ENCODE results near the gene ACE. TPM values are rescaled to one million over a fixed set of nuclear protein-coding genes. Genes with fewer than 3 reads are reported as not detected.
A peak's percentile ranks its signal among the peaks of the same experiment; 100 is the strongest.

Gene ACE
- total and polyA plus RNA-seq, 3 experiments from 2014 or later = 4.6 to 5.5 (median 4.7) TPM

DNA sequence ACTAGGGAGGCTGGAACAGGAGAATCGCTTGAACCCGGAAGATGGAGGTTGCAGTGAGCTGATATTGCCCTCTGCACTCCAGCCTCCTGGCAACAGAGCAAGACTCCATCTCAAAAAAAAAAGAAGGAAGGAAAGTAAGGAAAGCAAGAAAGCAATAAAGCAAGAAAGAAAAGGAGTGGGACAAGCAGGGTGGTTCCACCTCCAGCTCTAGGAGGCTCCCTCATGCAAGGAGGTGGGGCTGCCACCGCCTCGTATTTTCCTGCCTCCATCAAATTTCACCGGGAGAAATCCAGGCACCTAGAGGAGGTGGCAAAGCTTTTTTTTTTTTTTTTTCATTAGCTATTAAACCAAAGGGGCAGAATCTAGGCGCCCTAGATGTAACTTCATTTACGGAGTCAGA lies 31.8 kb upstream of the ACE start:
- Mint-ChIP-seq H3K4me3 (peak overlapping the region; percentile 74 to 98 (median 84)), H3K4me1 (peaks cover 34 to 65% (median 40%) of the 10 kb centered on the region in 3 donors), H3K27ac (peak overlapping the region; percentile 77 to 99 (median 96)), H3K27me3 (peaks cover 0 to 4% of the 10 kb centered on the region in 2 donors), H3K36me3 (peaks cover 0 to 2% (median 0%) of the 10 kb centered on the region in 3 donors), H3K9me3 (no peaks in the 10 kb centered on the region)
- peak overlapping the region; percentile 87 for H3K27ac ChIP-seq (ENCODE audit: low read depth, low read length)
- peaks cover 26% of the 10 kb centered on the region for H3K4me1 ChIP-seq (ENCODE audit: insufficient read depth, low read length)
- no peaks in the 10 kb centered on the region for H3K27me3 ChIP-seq (ENCODE audit: insufficient read depth, low read length, poor library complexity, severe bottlenecking)
- H3K9me3 ChIP-seq (ENCODE audit: low read length) = no peaks in the 10 kb centered on the region
- ChIA-PET CTCF (interaction anchor here (0.6 to 7.3 kb wide), 10 partner anchors 9 to 166 kb away, joined by 3 to 60 read pairs (median 10); partner anchors contain the start of gene ACE), POLR2A (interaction anchor here (0.8 to 3.1 kb wide), 4 partner anchors 9 to 32 kb away, joined by 3 to 19 read pairs (median 8); partner anchors contain the start of gene ACE)
- no peak for DNase-seq
- no peaks in the 10 kb centered on the region for H3K36me3 ChIP-seq (ENCODE audit: insufficient read depth, low read length)
- H3K4me3 ChIP-seq (ENCODE audit: low read length) = peak overlapping the region; percentile 51

DNA sequence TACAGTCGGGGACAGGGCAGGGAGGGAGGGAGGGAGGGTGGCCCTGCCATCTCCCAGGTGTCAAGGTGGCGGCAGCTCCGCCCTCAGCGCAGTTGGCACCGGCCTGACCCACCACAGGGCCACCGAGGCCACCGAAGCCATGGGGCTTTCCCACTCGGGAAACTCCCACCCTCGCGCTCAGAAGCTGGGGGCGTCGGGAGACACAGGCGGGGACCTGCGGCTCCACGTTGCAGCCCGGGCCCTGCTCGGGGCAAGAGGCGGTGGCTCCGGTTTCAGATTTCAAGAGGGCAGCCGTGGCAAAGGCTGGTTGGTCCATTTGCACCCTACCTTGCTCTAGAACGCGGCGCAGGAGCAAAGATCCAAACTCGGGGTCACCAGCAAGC lies 31.3 kb upstream of the ACE start:
- Mint-ChIP-seq H3K4me1 (peaks cover 29 to 65% (median 40%) of the 10 kb centered on the region in 3 donors), H3K27ac (peak overlapping the region; percentile 77 to 99 (median 96)), H3K4me3 (peak overlapping the region; percentile 74 to 98 (median 84)), H3K9me3 (no peaks in the 10 kb centered on the region), H3K27me3 (peaks cover 0 to 4% of the 10 kb centered on the region in 2 donors), H3K36me3 (peaks cover 0 to 2% (median 0%) of the 10 kb centered on the region in 3 donors)
- no peaks in the 10 kb centered on the region for H3K27me3 ChIP-seq (ENCODE audit: insufficient read depth, low read length, poor library complexity, severe bottlenecking)
- H3K4me3 ChIP-seq (ENCODE audit: low read length) = peak overlapping the region; percentile 51
- no peaks in the 10 kb centered on the region for H3K9me3 ChIP-seq (ENCODE audit: low read length)
- ChIA-PET CTCF (interaction anchor here (0.6 to 7.3 kb wide), 9 partner anchors 8 to 166 kb away, joined by 3 to 60 read pairs (median 18); partner anchors contain the start of gene ACE), POLR2A (interaction anchor here (0.8 to 3.1 kb wide), 4 partner anchors 9 to 32 kb away, joined by 3 to 19 read pairs (median 8); partner anchors contain the start of gene ACE)
- H3K36me3 ChIP-seq (ENCODE audit: insufficient read depth, low read length) = no peaks in the 10 kb centered on the region
- peak; percentile 40 to 82 (median 76) for DNase-seq
- peak overlapping the region; percentile 87 for H3K27ac ChIP-seq (ENCODE audit: low read depth, low read length)
- peaks cover 21% of the 10 kb centered on the region for H3K4me1 ChIP-seq (ENCODE audit: insufficient read depth, low read length)

DNA sequence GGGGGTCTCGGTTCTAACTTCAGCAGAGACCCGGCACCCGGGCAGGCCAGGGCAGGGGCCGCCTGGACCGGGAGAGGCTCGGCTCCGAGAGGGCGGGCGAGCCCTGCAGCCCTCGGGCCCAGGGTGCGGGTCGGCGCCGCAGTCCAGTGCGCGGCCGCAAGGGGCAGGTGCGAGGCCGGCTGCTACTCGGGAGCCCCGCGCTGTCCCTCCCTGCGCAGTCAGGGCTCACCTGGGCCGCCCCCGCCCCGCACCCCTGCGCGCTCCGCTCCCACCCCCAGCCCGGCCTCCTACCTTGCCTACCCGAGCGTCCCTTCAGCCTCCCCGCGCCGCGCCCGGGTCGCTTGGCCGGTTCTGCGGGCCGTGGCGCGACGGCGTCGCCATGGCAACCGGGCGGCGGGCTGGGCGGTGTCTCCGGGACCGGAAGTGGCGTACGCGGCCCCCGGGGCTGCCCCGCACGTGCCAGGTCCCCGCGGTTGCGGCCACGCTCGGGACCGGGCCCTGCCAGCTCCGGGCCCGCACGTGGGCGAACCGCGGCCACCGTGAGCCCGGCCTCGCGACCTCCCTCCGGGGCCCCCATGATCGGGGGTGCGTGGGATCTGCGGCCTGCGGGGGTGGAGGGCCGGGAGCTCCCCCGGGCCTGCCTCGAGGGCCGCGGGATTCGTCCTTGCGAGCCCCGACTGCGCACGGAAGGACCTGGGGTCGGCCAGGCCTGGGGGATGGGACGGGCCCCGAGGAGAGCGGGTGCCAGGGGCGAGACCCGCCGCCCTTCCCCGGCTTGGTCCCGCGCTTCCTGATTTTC lies 30.7 kb upstream of the ACE start, which contains the start of gene CYB561:
Gene CYB561 (minus strand): TSS at position 353 of the 799 bp plus-strand sequence. CDS start 8,759 bp downstream, outside the sequence.
- peak; percentile 59 to 86 (median 75) for DNase-seq
- peaks cover 20% of the 10 kb centered on the region for H3K4me1 ChIP-seq (ENCODE audit: insufficient read depth, low read length)
- peaks cover 23 to 61% (median 35%) of the 10 kb centered on the region in 3 donors for H3K4me1 Mint-ChIP-seq
- H3K9me3 Mint-ChIP-seq = no peaks in the 10 kb centered on the region
- no peaks in the 10 kb centered on the region for H3K36me3 ChIP-seq (ENCODE audit: insufficient read depth, low read length)
- no peaks in the 10 kb centered on the region for H3K9me3 ChIP-seq (ENCODE audit: low read length)
- peak within 1 kb of the TSS; percentile 65 for H3K4me3 ChIP-seq (ENCODE audit: low read length)
- ChIA-PET POLR2A (interaction anchor here (1.7 to 3.1 kb wide), 3 partner anchors 11 to 31 kb away, joined by 6 to 19 read pairs (median 7); partner anchors contain the start of gene ACE), CTCF (interaction anchor here (1.1 to 7.2 kb wide), 8 partner anchors 11 to 389 kb away, joined by 3 to 60 read pairs (median 9); partner anchors contain the start of gene ACE)
- H3K4me3 Mint-ChIP-seq = peak within 1 kb of the TSS; percentile 82 to 98 (median 84)
- peak within 1 kb of the TSS; percentile 87 for H3K27ac ChIP-seq (ENCODE audit: low read depth, low read length)
- no peaks in the 10 kb centered on the region for H3K27me3 ChIP-seq (ENCODE audit: insufficient read depth, low read length, poor library complexity, severe bottlenecking)
- H3K27ac Mint-ChIP-seq = peak within 1 kb of the TSS; percentile 90 to 99 (median 96)
- H3K36me3 Mint-ChIP-seq = peaks cover 0 to 2% (median 0%) of the 10 kb centered on the region in 3 donors
- peaks cover 0 to 4% of the 10 kb centered on the region in 2 donors for H3K27me3 Mint-ChIP-seq

DNA sequence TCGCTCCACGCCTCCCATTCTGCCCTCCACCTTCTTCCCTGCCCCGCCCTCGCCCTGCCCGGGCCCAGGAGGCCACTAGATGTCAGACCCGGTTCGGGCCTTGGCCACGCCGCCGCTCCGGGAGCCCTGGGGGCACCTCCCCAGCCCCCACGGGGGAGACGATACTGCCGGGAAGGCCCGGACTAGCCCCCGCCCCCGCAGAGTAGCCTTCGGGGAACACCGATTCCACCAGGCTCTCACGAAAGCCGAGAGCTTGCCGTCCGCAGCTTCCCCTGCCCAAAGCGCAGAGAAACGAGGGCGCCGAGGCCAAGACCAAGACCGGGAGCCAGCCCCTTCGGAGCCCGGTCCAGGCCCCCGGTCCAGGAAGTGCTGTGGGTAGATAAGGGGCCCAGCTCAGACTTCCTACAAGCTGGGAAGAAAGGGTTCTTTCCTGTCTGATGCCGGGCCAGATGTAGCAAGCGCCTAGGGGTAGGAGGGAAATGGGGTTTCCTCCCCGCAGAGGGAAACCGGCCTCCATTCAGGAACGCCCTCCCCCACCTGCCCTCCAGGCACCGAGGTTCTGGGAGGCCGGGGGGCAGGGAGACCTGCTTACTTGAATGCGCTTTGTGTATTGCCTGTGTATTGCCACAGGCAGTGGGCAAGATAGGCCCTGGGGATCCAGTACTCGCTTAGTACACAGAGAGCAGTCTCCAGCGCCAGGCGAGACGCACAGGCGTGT lies 29.9 kb upstream of the ACE start:
- peaks cover 23 to 56% (median 35%) of the 10 kb centered on the region in 3 donors for H3K4me1 Mint-ChIP-seq
- H3K27ac ChIP-seq (ENCODE audit: low read depth, low read length) = peak overlapping the region; percentile 87
- H3K27me3 Mint-ChIP-seq = peaks cover 0 to 4% of the 10 kb centered on the region in 2 donors
- peak overlapping the region; percentile 71 to 86 (median 79) for H3K4me3 Mint-ChIP-seq
- peak overlapping the region; percentile 65 for H3K4me3 ChIP-seq (ENCODE audit: low read length)
- no peaks in the 10 kb centered on the region for H3K9me3 Mint-ChIP-seq
- DNase-seq = peak; percentile 22 to 64 (median 41)
- POLR2A ChIA-PET = interaction anchor here (0.6 to 3.1 kb wide), 5 partner anchors 8 to 248 kb away, joined by 3 to 19 read pairs (median 3); partner anchors contain the start of gene ACE
- peaks cover 0 to 2% (median 0%) of the 10 kb centered on the region in 3 donors for H3K36me3 Mint-ChIP-seq
- H3K27me3 ChIP-seq (ENCODE audit: insufficient read depth, low read length, poor library complexity, severe bottlenecking) = no peaks in the 10 kb centered on the region
- peak overlapping the region; percentile 89 to 99 (median 92) for H3K27ac Mint-ChIP-seq
- CTCF ChIA-PET = interaction anchor here (0.9 to 7.2 kb wide), 8 partner anchors 9 to 389 kb away, joined by 3 to 60 read pairs (median 9); partner anchors contain the start of gene ACE
- H3K36me3 ChIP-seq (ENCODE audit: insufficient read depth, low read length) = no peaks in the 10 kb centered on the region
- peaks cover 20% of the 10 kb centered on the region for H3K4me1 ChIP-seq (ENCODE audit: insufficient read depth, low read length)
- H3K9me3 ChIP-seq (ENCODE audit: low read length) = no peaks in the 10 kb centered on the region

DNA sequence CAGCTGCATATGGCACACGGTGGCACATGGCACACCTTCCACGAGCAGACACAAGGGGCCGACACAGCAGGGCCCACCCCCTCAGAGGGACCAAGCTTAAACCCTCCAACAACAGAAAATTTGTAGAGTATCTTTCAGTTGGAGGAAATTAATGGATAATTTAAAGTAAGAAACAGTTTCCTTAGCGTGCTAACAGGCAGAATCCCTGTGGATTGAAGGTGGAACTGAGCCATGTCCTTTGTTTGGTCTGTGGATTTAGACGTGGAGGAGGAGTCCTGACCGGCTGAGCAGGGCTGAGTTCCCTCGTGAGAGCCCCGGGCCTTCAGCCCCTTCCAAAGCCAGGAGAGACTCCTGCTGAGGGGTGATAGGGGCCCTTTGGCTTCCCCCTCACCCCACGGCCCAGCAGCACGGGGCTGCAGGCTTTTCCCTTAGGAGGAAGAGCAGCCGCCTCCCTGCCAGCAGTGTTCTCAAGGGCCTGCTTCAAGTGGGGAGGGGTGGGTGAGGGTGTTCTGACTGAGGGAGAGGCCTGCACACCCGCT lies 29.3 kb upstream of the ACE start:
- Histone ChIP-seq H3K27me3 (ENCODE audit: insufficient read depth, low read length, poor library complexity, severe bottlenecking) (no peaks in the 10 kb centered on the region), H3K27ac (ENCODE audit: low read depth, low read length) (peak overlapping the region; percentile 87), H3K36me3 (ENCODE audit: insufficient read depth, low read length) (no peaks in the 10 kb centered on the region), H3K4me1 (ENCODE audit: insufficient read depth, low read length) (peaks cover 20% of the 10 kb centered on the region), H3K9me3 (ENCODE audit: low read length) (no peaks in the 10 kb centered on the region), H3K4me3 (ENCODE audit: low read length) (peak overlapping the region; percentile 65)
- no peaks in the 10 kb centered on the region for H3K9me3 Mint-ChIP-seq
- peaks cover 23 to 51% (median 33%) of the 10 kb centered on the region in 3 donors for H3K4me1 Mint-ChIP-seq
- peaks cover 0 to 5% of the 10 kb centered on the region in 2 donors for H3K27me3 Mint-ChIP-seq
- CTCF ChIA-PET = interaction anchor here (0.9 to 7.2 kb wide), 8 partner anchors 9 to 388 kb away, joined by 3 to 60 read pairs (median 9); partner anchors contain the start of gene ACE
- peak overlapping the region; percentile 89 to 99 (median 92) for H3K27ac Mint-ChIP-seq
- no peak for DNase-seq
- peaks cover 0 to 2% (median 0%) of the 10 kb centered on the region in 3 donors for H3K36me3 Mint-ChIP-seq
- POLR2A ChIA-PET = interaction anchor here (0.6 to 3.1 kb wide), 5 partner anchors 9 to 248 kb away, joined by 3 to 19 read pairs (median 3); partner anchors contain the start of gene ACE
- peak overlapping the region; percentile 71 to 86 (median 79) for H3K4me3 Mint-ChIP-seq

DNA sequence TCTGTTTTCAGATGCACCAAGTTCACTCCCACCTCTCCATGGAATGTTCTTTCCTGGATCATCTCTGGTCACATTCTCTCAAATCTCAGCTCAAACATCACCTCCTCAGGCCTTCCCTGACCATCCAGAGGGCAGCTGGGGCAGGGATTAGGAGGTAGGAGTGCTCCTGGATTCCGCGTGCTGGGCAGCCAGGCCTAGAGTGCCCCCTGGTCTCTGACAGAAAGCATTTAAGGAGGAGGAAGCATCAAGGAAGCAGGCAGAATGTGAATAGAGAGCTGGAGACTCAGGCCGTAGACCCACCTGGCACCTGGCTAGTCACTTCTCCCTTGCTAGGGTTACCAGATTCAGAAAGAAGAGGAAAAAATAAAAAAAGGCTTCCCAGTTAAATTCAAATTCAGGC lies 28.2 kb upstream of the ACE start:
- ChIA-PET POLR2A (no interaction called here), CTCF (interaction anchor here (1.2 to 7.2 kb wide), 5 partner anchors 13 to 163 kb away, joined by 3 to 60 read pairs (median 14); partner anchors contain the start of gene ACE)
- no peaks in the 10 kb centered on the region for H3K27me3 ChIP-seq (ENCODE audit: insufficient read depth, low read length, poor library complexity, severe bottlenecking)
- Mint-ChIP-seq H3K4me1 (peaks cover 23 to 43% (median 31%) of the 10 kb centered on the region in 3 donors), H3K4me3 (peak overlapping the region in 2 of 7 donors; percentile 41), H3K9me3 (no peaks in the 10 kb centered on the region), H3K27me3 (peaks cover 0 to 5% of the 10 kb centered on the region in 2 donors), H3K36me3 (peaks cover 0 to 2% (median 0%) of the 10 kb centered on the region in 3 donors), H3K27ac (peak overlapping the region in 7 of 8 donors; percentile 41 to 99 (median 82))
- H3K4me1 ChIP-seq (ENCODE audit: insufficient read depth, low read length) = peaks cover 20% of the 10 kb centered on the region
- H3K27ac ChIP-seq (ENCODE audit: low read depth, low read length) = no peak overlapping the region
- DNase-seq = no peak
- H3K4me3 ChIP-seq (ENCODE audit: low read length) = no peak overlapping the region
- H3K36me3 ChIP-seq (ENCODE audit: insufficient read depth, low read length) = no peaks in the 10 kb centered on the region
- H3K9me3 ChIP-seq (ENCODE audit: low read length) = no peaks in the 10 kb centered on the region

DNA sequence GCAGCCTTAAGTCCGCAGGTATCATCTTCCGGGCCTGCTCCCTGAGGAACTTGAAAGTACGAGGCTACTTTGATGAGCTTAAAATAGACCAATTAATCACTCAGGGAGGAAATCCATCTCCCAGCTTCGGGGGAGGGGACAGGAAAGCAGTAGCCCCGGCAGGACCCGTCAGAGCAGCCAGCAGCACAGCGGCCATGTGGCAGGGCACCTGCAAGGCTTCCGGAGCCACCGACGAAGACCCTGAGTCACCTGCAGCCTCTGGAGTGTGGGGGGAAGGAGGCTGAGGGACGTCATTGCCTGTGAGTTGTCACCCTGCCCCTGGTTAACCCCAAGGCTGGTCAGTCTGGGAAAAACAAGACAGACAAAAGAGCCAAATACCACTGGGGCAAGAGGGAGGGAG lies 26.3 kb upstream of the ACE start:
- H3K27ac ChIP-seq (ENCODE audit: low read depth, low read length) = no peak overlapping the region
- H3K36me3 ChIP-seq (ENCODE audit: insufficient read depth, low read length) = no peaks in the 10 kb centered on the region
- no peaks in the 10 kb centered on the region for H3K9me3 ChIP-seq (ENCODE audit: low read length)
- Mint-ChIP-seq H3K36me3 (peaks cover 0 to 2% (median 0%) of the 10 kb centered on the region in 3 donors), H3K9me3 (no peaks in the 10 kb centered on the region), H3K27me3 (peaks cover 0 to 4% of the 10 kb centered on the region in 2 donors), H3K4me1 (peaks cover 11 to 27% (median 19%) of the 10 kb centered on the region in 3 donors), H3K4me3 (no peak overlapping the region), H3K27ac (peak overlapping the region in 3 of 8 donors; percentile 43 to 99 (median 55))
- CTCF ChIA-PET = interaction anchor here (1.2 to 7.2 kb wide), 3 partner anchors 11 to 28 kb away, joined by 3 to 60 read pairs (median 4); partner anchors contain the start of gene ACE
- peaks cover 12% of the 10 kb centered on the region for H3K4me1 ChIP-seq (ENCODE audit: insufficient read depth, low read length)
- H3K27me3 ChIP-seq (ENCODE audit: insufficient read depth, low read length, poor library complexity, severe bottlenecking) = no peaks in the 10 kb centered on the region
- no peak overlapping the region for H3K4me3 ChIP-seq (ENCODE audit: low read length)
- POLR2A ChIA-PET = interaction anchor here (1.5 kb wide), 1 partner anchor 11 kb away, joined by 4 read pairs; no protein-coding TSS in a partner anchor
- peak in 1 of 5 donors; percentile 61 for DNase-seq
